Stimulated activated CD4-positive, alpha-beta T cell treated with anti-CD3 and anti-CD28 coated beads, Interleukin-15, amount 100 ng/mL, for 48 hours (primary cell): Measurements from ENCODE around the gene RAB17.

Experiments used
- DNase-seq, 2 donors: peaks; one replicate each; pipeline ENCODE4 v3.0.0-alpha.2; 2020; ENCODE audit warnings: low read depth in 2 of 2

RAB17 gene

GRCh38 chr2:237564526-237565131 lies 25.9 kb downstream of the RAB17 start:
- no peak for DNase-seq

- no peak for DNase-seq
Measured at GRCh38 chr2:237563816-237564215, 26.7 kb downstream of the RAB17 start.

DNA sequence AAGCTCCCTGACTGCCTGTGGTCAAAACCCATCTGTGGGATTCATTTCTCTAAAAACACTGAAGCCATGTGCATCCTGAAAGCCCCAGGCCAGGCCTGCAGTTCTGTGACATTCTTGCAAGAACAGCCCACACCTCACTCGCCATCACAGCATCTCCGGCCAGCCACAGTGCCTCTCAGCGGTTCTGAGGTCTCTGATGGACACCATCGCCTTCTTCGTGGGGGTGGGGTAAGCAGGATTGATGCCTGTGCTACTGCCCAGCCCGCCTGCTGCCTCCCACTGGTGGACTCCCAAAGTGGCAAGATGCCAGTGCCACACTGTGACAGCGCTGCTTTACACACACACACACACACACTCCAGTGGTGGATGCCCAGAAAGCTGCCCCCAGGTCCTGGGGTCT lies 29.3 kb downstream of the RAB17 start:
- no peak for DNase-seq

DNA sequence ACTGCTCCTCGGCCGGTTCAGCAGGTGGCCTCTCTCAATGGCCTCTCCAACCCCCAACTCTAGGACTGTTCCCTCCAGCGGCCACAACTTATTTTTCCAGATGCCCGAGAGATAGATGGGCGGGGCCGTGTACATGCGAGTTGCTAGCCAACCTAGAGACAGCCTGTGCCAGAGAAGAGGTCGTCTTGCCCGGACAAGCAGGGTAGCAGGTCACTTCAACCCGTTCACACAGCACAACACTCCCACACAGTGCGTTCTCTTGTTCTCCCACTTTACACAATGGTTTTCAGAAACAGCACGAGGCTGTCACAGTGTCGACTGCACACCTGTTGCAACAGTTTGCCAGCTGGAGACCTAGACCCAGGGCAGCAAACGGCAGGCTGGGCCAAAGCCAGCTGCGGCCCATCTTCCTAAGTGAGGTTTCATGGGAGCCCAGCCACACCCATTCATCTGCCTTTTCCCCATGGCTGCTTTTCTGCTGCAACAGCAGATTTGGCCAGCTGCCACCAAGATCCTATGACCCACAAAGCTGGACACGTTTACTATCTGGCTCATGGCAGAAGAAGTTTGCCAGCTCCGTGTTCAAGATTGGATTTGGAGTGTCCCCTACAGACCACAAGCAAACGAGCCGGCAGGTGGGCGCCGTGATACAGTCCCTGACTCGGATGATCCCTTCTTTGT lies 31.4 kb downstream of the RAB17 start:
- DNase-seq: no peak

- DNase-seq: no peak
Measured at GRCh38 chr2:237557633-237558015, 32.9 kb downstream of the RAB17 start.

GRCh38 chr2:237556773-237557632 lies 33.5 kb downstream of the RAB17 start:
- peak; percentile 16 to 26 for DNase-seq

GRCh38 chr2:237555560-237555959 lies 35.0 kb downstream of the RAB17 start:
- DNase-seq: no peak

DNA sequence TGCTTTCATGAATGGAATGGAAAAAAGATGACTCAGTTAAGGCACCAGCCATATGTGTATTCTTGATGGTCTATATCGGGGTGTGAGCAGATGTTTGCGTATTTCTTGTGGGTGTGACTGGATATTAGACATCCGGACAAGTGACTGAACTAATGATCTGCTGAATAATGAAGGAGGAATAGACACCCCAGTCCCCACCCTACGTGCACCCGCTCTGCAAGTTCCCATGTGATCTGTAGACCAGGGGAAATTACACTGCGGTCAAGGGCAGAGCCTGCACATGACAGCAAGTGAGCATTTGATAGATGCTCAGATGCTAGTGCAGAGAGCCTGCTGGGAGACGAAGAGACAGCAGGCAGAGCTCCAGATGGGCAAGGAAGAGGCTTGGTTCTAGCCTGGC lies 36.6 kb downstream of the RAB17 start:
- no peak for DNase-seq

- no peak for DNase-seq
Measured at GRCh38 chr2:237552908-237553307, 37.6 kb downstream of the RAB17 start.

- DNase-seq: no peak
Measured at GRCh38 chr2:237551071-237551574, 39.4 kb downstream of the RAB17 start.

- DNase-seq: no peak
Measured at GRCh38 chr2:237549643-237550415, 40.7 kb downstream of the RAB17 start.

DNA sequence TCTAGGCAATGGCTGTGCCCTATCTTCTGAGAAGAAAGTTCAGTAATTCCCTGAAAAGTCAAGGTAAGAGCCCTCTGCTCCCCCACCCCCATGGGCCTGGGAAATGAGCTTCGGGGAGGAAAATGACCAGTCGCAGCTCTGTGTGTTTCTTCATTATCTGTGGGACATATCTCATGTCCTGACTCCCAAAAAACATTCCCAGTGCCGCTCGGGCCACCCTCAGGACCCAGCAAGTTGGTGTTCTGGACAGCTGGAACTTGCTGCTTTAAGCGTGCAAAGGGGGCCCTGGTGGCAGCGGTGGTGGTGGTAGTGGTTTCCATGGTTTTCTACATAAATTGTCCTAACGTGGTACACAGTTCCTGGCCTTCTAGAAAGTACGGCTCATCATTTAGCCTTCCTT lies 41.3 kb downstream of the RAB17 start:
- DNase-seq: no peak

DNA sequence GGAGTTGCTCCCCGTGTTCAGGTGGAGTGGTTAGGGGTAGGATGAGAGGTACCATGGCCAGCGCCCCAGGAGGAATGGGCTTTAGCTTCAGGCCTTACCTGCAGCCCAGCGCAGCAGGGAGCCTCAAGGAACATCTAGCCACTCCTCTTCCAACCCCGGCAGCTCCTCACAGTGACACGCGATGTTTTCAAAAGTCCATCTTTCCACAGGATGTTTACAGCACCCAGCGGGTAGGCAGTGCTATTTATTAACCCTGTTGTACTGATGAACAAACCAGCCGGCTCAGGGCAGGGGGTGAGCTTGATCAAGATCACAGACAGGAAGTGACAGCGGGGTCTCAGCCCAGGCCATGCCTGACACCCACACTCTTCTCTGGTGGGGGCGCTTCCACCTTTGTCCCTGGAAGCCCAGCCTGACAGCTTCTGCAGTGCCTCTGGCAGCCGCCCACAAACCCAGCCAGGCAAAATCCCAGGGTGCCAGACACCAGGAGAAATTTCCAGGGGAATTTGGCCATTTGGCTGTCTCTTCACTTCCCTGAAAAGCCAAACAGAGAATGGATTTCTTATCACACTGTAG lies 42.6 kb downstream of the RAB17 start:
- DNase-seq: no peak

- no peak for DNase-seq
Measured at GRCh38 chr2:237546876-237547395, 43.6 kb downstream of the RAB17 start.

GRCh38 chr2:237546040-237546875 lies 44.3 kb downstream of the RAB17 start:
- no peak for DNase-seq

DNA sequence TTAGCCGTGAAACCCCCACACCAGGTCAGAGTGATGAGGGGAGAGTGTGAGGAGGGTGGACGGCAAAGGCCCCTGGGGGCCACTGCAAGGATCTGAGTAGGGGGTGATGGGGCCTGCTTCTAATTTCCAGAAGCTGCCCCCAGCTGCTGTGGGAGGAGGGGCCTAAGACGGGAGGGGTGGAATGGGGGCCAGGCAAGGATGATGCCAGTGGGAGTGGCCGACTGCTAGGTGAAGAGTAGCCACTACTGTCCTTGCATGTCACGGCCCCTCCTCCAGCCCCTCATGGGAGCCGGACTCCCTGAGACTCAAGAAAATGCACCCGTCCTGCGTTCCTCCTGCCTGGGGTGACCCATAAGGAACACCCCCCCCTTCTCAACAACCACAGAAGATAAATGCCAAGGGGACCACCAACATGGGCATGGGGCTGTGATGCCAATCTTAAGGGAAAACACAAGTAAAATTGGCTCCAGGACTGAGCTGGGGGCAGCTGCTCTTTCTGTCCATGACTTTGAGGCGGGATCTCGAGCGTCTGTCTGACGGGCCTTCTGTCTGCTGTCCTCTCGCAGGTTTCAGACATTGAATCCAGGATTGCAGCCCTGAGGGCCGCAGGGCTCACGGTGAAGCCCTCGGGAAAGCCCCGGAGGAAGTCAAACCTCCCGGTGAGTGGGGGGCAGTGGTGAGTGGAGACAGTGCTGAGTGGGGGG lies 48.4 kb downstream of the RAB17 start:
- no peak for DNase-seq

- DNase-seq: no peak
Measured at GRCh38 chr2:237541243-237541642, 49.3 kb downstream of the RAB17 start.

GRCh38 chr2:237540823-237541222 lies 49.7 kb downstream of the RAB17 start:
- DNase-seq: no peak

DNA sequence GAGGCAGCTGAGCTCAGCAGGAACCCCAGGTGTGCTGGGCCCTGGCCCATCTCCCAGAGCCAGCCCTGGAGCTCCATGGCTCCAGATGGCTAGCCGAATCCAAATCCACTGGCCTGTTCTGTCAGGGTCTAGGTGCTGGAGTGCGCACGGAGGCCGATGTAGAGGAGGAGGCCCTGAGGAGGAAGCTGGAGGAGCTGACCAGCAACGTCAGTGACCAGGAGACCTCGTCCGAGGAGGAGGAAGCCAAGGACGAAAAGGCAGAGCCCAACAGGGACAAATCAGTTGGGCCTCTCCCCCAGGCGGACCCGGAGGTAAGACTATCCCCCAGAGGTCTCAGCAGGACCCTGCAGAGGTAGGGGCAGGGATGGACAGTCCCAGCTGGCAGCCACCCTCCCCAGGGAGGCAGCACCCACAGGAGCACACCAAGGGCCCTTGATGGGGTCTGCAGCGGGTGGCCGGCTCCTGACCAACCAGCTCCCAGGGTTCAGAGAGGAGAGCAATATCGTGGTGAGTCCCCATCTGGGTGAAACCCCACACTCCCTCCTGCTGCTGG lies 50.2 kb downstream of the RAB17 start:
- no peak for DNase-seq
